ENCODE results near the gene ZNF350.

DNA sequence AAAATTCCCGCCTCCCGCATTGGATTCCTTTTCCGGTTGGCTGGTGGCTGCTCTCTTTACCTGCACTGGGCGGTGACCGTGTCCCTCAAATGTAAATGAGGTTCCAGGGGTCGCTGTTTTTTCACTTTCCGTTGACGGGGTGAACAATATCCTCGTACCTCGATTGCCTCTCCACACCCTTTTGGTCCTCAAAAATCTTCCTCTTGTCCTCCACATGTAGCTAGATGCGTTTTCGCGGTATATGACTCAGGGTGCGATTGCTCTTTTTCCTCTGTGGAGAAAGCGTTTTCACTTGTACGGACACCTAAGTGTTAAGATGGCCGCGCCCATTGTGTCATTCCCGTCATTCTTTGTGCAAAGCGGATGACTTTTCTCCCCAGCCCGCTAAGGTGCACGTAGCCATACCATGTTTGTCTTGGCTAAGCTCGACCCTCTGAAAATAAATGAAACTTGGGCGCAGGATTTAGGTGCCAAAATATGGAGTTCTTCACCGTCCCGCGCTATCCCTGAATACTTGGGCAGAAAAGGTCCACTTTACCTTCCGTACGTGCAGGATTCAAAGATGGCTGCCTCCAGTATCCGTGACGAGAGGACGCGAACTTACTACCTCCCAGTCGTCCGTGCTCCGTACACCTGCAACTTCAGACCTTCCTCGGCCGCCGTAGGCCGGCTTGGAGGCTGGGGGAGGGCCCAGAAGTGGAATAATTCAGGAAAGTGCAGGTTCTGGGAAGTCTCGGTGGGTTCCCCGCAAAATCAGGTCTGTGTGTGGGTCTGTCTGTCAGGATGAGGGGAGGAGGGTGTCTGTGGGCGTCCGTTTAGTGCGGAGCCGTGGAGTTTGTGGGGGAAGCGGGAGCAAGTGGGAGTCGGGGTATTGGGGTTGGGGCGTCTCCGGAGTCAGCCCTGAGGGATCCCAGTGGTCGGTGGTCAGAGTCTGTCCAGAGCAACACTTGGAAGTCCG lies 59.6 kb downstream of the ZNF350 start, which contains the start of gene ZNF613:
- no peak for TF ChIP-seq POLR2A (IDR thresholded peaks at IDR 0.05)
- TF ChIP-seq, protein P1, sequence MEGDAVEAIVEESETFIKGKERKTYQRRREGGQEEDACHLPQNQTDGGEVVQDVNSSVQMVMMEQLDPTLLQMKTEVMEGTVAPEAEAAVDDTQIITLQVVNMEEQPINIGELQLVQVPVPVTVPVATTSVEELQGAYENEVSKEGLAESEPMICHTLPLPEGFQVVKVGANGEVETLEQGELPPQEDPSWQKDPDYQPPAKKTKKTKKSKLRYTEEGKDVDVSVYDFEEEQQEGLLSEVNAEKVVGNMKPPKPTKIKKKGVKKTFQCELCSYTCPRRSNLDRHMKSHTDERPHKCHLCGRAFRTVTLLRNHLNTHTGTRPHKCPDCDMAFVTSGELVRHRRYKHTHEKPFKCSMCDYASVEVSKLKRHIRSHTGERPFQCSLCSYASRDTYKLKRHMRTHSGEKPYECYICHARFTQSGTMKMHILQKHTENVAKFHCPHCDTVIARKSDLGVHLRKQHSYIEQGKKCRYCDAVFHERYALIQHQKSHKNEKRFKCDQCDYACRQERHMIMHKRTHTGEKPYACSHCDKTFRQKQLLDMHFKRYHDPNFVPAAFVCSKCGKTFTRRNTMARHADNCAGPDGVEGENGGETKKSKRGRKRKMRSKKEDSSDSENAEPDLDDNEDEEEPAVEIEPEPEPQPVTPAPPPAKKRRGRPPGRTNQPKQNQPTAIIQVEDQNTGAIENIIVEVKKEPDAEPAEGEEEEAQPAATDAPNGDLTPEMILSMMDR (IDR thresholded peaks at IDR 0.05): peak in 2 of 3 donors; percentile 17 to 25
